Activated naive CD4-positive, alpha-beta T cell treated with anti-CD3 and anti-CD28 coated beads, Interleukin-2, amount 50 U/mL, for 16 hours (primary cell): ENCODE results near the gene DIO3.

Experiments used
- DNase-seq: peaks from one replicate; pipeline ENCODE4 v3.0.0-alpha.2; 2020

DIO3 gene

GRCh38 chr14:101600336-101600890 lies 39.1 kb downstream of the DIO3 start:
- no peak for DNase-seq

- DNase-seq = no peak
Observed at GRCh38 chr14:101600891-101601605, 39.8 kb downstream of the DIO3 start.

- no peak for DNase-seq
Observed at GRCh38 chr14:101601606-101602465, 40.5 kb downstream of the DIO3 start.

GRCh38 chr14:101602466-101602840 lies 41.2 kb downstream of the DIO3 start:
- no peak for DNase-seq

- no peak for DNase-seq
Observed at GRCh38 chr14:101603096-101603495, 41.8 kb downstream of the DIO3 start.

GRCh38 chr14:101604228-101604934 lies 43.1 kb downstream of the DIO3 start:
- DNase-seq = no peak

GRCh38 chr14:101604935-101605780 lies 43.9 kb downstream of the DIO3 start:
- no peak for DNase-seq

- DNase-seq = no peak
Observed at GRCh38 chr14:101605836-101606235, 44.5 kb downstream of the DIO3 start.
